ENCODE data around the gene GNA14.
"Not testable (repeated sequence)": the region's sequence is repeated elsewhere in the genome, so short reads cannot be mapped to it uniquely, and the experiment has no call there.

GNA14 gene

DNA sequence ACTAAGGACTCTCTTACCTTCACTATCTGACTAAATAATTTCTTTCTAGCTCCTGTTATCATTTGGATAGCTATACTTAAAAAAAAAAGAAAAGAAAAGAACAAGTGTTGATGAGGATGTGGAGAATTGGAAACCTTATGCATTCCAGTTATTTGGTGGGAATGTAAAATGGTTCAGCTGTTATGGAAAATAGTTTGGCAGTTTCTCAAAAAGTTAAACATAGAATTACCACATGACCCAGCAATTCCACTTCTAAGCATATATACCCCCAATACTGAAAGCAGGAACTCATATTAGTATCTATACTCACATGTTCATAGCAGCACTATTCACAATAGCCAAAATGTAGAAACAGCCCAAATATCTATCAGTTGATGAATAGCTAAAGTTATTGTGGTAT, 61.1 kb downstream of the GNA14 start:
- H3K36me3 ChIP-seq (ENCODE audit: insufficient read depth), result no peaks in the 10 kb centered on the region
- H3K4me2 ChIP-seq, result no peak overlapping the region
- H3K27ac ChIP-seq, result no peak overlapping the region
- no peaks in the 10 kb centered on the region for H4K20me1 ChIP-seq (ENCODE audit: insufficient read depth)
- H3K4me3 ChIP-seq (IDR thresholded peaks at IDR 0.05; ENCODE audit: insufficient read depth, low read depth, low read length), result no peak overlapping the region
- no peak overlapping the region for H3K9ac ChIP-seq
- H3K4me1 ChIP-seq (ENCODE audit: low read depth, poor library complexity, severe bottlenecking), result no peaks in the 10 kb centered on the region
- no peak overlapping the region for H2AFZ ChIP-seq (ENCODE audit: low read depth)
- no peaks in the 10 kb centered on the region for H3K79me2 ChIP-seq (ENCODE audit: insufficient read depth, low read depth)
- no peaks in the 10 kb centered on the region for H3K27me3 ChIP-seq (ENCODE audit: insufficient read depth, low read depth)
- TF ChIP-seq CTCF (conservative IDR thresholded peaks at IDR 0.05; ENCODE audit: low read depth, low read length), result no peak

GRCh38 chr9:77586591-77586990, 61.5 kb downstream of the GNA14 start:
- H3K4me1 ChIP-seq (ENCODE audit: low read depth, poor library complexity, severe bottlenecking), result no peaks in the 10 kb centered on the region
- no peak for TF ChIP-seq CTCF (conservative IDR thresholded peaks at IDR 0.05; ENCODE audit: low read depth, low read length)
- no peak overlapping the region for H3K9ac ChIP-seq
- H3K4me3 ChIP-seq (IDR thresholded peaks at IDR 0.05; ENCODE audit: insufficient read depth, low read depth, low read length), result no peak overlapping the region
- no peak overlapping the region for H3K4me2 ChIP-seq
- H3K27ac ChIP-seq, result no peak overlapping the region
- no peaks in the 10 kb centered on the region for H3K27me3 ChIP-seq (ENCODE audit: insufficient read depth, low read depth)
- H3K36me3 ChIP-seq (ENCODE audit: insufficient read depth), result no peaks in the 10 kb centered on the region
- no peaks in the 10 kb centered on the region for H3K79me2 ChIP-seq (ENCODE audit: insufficient read depth, low read depth)
- H4K20me1 ChIP-seq (ENCODE audit: insufficient read depth), result no peaks in the 10 kb centered on the region
- H2AFZ ChIP-seq (ENCODE audit: low read depth), result no peak overlapping the region

GRCh38 chr9:77585335-77585786, 62.8 kb downstream of the GNA14 start:
- H2AFZ ChIP-seq (ENCODE audit: low read depth), result no peak overlapping the region
- H4K20me1 ChIP-seq (ENCODE audit: insufficient read depth), result no peaks in the 10 kb centered on the region
- H3K36me3 ChIP-seq (ENCODE audit: insufficient read depth), result no peaks in the 10 kb centered on the region
- TF ChIP-seq CTCF (conservative IDR thresholded peaks at IDR 0.05; ENCODE audit: low read depth, low read length), result no peak
- no peak overlapping the region for H3K27ac ChIP-seq
- H3K4me2 ChIP-seq, result no peak overlapping the region
- H3K79me2 ChIP-seq (ENCODE audit: insufficient read depth, low read depth), result no peaks in the 10 kb centered on the region
- no peak overlapping the region for H3K4me3 ChIP-seq (IDR thresholded peaks at IDR 0.05; ENCODE audit: insufficient read depth, low read depth, low read length)
- H3K27me3 ChIP-seq (ENCODE audit: insufficient read depth, low read depth), result no peaks in the 10 kb centered on the region
- no peaks in the 10 kb centered on the region for H3K4me1 ChIP-seq (ENCODE audit: low read depth, poor library complexity, severe bottlenecking)
- H3K9ac ChIP-seq, result no peak overlapping the region

GRCh38 chr9:77584927-77585326, 63.2 kb downstream of the GNA14 start:
- H3K9ac ChIP-seq; H3K4me2 ChIP-seq; H3K36me3 ChIP-seq (ENCODE audit: insufficient read depth): not testable (repeated sequence)

DNA sequence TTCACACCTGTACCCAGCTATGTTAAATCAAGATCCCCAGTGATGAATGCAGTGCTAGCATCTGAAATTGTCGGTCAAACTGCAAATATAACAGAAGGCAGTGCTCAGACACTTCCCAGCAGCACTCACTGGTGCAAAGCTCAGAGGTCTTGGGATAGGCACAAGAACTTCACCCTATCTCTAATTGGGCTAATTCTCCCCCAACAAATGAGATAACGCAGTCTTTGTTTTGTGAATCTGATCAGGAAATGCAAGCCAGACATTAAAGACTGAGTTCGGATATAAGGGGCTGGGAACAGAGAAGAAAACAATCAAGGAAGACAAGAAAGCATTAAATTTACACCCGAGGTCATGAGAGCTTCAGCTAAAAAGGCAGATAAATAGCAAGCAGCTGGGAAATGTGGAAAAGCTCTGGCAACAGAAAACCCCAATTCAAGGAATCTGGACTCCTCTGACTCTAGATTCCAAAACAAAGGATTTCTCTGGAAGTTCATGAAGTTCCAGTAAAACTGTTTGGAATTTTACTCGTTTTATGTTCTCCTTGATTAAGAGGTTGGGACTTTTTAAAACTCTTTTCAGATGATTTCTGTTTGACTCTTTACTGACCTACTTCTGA, 65.1 kb downstream of the GNA14 start:
- TF ChIP-seq CTCF (conservative IDR thresholded peaks at IDR 0.05; ENCODE audit: low read depth, low read length), result no peak
- H2AFZ ChIP-seq (ENCODE audit: low read depth), result no peak overlapping the region
- H3K4me2 ChIP-seq, result no peak overlapping the region

More at GRCh38 chr9:77584927-77585326, 63.2 kb downstream of the GNA14 start:
- not testable (repeated sequence) for H4K20me1 ChIP-seq (ENCODE audit: insufficient read depth); H2AFZ ChIP-seq (ENCODE audit: low read depth); H3K4me3 ChIP-seq (IDR thresholded peaks at IDR 0.05; ENCODE audit: insufficient read depth, low read depth, low read length); H3K27me3 ChIP-seq (ENCODE audit: insufficient read depth, low read depth); H3K79me2 ChIP-seq (ENCODE audit: insufficient read depth, low read depth); H3K27ac ChIP-seq; H3K4me1 ChIP-seq (ENCODE audit: low read depth, poor library complexity, severe bottlenecking)

More for the DNA sequence above, 65.1 kb downstream of the GNA14 start:
- Histone ChIP-seq H3K4me3 (IDR thresholded peaks at IDR 0.05; ENCODE audit: insufficient read depth, low read depth, low read length) (no peak overlapping the region), H3K36me3 (ENCODE audit: insufficient read depth) (no peaks in the 10 kb centered on the region), H4K20me1 (ENCODE audit: insufficient read depth) (no peaks in the 10 kb centered on the region), H3K4me1 (ENCODE audit: low read depth, poor library complexity, severe bottlenecking) (no peaks in the 10 kb centered on the region), H3K27me3 (ENCODE audit: insufficient read depth, low read depth) (no peaks in the 10 kb centered on the region), H3K27ac (no peak overlapping the region), H3K9ac (no peak overlapping the region), H3K79me2 (ENCODE audit: insufficient read depth, low read depth) (no peaks in the 10 kb centered on the region)
